Activated CD8-positive, alpha-beta memory T cell treated with anti-CD3 and anti-CD28 coated beads, Interleukin-2, amount 50 U/mL, for 48 hours (primary cell): ENCODE results near the gene TTC33.
A peak's percentile ranks its signal among the peaks of the same experiment; 100 is the strongest.
"Not testable (repeated sequence)": the region's sequence is repeated elsewhere in the genome, so short reads cannot be mapped to it uniquely, and the experiment has no call there.

ENCODE experiments used
- DNase-seq: peaks from one replicate; pipeline ENCODE4 v3.0.0-alpha.2; 2020

The TTC33 gene

DNA sequence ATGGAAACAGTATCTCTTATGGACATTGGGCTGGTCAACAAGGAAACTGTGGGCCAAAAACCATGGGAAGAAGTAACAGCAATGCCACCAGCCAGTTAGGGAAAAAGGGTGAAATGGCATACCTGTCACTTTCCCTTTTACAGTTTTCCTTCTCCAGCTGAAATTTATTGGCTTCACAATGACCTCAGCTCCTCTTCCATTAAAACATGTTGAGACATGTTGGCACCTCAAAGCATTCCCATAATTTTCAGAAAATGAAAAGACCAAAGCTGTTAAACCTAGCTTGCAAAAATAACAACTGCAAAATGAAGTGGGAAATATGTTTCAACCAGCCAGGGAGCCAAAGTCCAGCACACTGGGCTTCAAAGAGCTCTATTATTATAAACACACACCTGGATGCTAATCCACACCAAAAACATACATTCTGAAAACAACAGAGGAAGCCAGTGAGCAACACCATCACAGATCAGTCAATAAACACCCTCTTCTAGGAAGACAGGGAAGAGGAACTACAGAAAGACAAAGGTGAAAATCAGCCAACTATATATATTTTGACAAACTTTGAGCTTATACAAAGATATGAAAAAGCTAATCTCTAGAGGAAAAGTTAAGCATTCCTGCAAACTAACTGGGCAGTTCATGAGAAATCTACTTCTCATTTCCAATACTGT lies 154.4 kb downstream of the TTC33 start:
- no peak for DNase-seq

DNA sequence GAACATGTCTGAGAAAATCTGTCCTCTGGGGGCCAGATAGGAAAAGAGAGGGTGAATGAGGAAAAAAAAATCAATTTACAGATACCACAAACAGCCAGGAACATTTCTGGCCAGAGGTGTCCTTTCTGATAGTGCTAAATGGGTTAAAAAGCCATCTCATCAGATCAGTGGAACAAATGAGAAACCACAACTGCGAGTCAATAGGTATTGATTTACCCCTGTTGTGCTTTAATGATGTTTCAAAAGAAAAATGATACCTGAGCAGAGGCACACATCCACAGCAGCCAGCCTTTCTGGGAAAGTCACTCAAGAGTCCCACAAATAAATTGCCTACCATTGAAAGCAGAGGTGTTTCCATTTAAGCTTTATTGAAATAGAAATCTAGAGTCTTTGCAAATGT lies 155.4 kb downstream of the TTC33 start:
- DNase-seq: no peak

DNA sequence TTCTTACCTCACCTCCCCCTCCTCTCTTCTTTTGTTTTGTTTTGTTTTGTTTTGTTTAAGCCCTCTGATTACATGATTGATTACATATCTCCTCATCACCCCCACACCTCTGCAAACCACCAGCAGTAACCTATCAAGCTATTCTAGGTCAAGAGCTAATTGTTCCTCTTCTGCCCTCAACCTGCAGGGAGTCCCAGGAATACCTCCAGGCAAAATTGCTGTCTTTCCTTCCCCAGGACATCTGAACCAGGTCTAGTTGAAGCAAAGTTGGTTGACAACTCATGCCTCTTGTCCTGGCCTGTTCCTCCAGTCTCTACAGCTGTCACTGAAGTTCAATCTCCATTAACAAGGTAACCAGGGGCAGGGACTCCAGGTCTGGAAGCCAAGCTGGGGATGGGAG lies 156.1 kb downstream of the TTC33 start:
- DNase-seq: no peak

DNA sequence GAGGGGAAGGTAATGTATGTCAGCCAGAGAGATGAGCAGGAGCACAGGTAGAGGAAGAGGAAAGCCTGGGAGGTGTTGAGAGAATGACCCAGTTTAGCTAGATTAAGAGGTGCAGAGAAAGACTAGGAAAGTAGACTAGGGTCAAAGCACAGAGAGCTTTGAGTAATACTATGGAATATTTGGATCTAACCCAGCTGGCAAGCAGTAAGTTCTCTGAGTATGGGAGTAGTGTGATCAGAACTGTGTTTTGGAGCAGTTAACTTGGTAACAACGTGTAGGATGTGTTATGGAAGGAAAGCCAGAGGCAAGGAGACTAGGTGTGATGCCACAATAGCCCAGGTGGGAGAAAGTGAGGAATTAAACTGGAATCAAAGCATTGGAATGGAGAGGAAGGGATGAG lies 160.9 kb downstream of the TTC33 start:
- no peak for DNase-seq

DNA sequence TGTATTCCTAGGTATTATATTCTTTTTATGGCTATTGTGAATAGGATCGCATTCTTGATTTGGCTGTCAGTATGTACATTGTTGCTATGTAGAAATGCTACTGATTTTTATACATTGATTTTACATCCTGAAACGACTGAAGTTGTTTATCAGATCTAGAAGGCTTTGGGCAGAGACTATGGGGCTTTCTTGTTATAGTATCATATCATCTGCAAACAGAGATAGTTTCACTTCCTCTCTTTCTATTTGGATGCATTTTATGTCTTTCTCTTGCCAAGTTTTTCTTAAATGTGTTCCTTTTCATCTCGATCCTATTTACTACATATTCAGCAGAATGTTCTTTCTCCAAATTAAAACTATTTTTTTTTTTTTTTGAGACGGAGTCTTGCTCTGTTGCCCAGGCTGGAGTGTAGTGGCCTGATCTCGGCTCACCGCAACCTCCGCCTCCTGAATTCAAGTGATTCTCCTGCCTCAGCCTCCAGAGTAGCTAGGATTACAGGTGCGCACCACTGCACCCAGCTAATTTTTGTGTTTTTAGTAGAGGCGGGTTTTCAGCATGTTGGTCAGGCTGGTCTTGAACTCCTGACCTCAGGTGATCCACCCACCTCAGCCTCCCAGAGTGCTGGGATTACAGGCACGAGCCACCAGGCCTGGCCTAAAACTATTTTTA lies 163.9 kb downstream of the TTC33 start:
- DNase-seq: not testable (repeated sequence)

DNA sequence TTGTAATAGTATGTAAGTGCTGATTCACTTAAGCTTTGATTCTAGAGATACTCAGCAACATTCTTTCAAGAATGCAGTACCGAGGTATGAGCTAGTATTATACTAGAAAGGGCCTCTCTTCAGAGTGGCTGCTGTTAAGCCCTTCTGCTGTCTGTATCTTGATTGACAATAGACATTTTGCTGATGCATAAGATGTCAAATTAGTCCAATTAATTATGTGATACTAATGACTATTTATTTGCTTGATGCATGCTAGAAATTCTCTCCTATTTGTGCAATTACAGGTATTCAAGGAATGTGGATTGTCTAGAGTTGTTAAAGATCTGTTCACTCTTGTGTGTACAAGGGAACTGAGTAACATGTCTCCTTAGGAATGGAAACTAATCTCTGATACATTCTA lies 168.4 kb downstream of the TTC33 start:
- no peak for DNase-seq

DNA sequence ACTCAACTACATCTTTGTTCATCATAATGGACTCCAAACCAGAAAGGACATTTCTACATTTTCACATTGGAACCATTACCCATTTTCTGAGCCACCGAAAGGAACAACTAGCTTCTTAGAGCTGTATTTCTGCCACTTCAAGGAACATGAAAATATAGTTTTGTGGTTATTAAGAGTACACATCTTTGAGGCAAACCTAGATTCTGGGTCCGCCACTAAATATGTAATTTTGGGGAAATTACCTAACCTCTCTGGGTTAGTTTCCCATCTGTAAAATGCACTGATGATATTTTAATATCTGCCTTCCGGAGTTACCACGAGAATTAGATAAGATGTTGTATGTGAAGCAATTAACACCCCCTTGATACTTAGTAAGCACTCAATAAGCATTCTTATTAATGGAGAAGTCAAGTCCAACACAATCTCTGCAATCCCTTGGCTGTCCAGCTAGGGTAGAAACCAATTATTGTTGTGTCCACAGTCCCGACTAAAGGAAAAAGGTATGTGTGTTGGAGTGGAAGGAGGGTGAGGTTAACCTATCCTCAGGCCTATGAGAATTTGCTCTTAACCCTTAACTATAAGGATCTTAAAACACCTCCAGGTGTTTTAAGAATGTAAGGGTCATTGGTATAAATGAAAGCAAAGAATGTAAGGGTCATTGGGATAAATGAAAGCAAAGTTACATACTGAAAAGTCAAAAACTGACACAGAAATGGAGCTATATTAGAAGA lies 170.1 kb downstream of the TTC33 start:
- DNase-seq: no peak

DNA sequence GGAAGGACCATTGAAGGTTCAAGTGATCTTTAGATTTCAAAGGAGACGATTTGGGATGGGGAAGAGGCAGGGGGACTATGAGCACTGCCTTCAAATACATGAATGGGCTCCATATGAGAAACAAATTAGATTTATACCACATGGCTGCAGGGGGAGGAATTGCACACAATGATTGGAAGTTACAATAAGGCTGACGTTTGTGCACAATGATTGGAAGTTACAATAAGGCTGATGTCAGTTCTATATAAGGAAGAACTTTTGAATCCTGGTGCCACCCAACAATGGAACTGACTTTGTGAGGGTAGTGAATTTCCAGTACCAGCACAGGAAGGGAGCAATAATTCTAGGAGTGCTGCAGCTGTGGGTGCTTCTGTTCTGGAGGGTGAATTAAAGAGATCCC lies 171.7 kb downstream of the TTC33 start:
- no peak for DNase-seq

DNA sequence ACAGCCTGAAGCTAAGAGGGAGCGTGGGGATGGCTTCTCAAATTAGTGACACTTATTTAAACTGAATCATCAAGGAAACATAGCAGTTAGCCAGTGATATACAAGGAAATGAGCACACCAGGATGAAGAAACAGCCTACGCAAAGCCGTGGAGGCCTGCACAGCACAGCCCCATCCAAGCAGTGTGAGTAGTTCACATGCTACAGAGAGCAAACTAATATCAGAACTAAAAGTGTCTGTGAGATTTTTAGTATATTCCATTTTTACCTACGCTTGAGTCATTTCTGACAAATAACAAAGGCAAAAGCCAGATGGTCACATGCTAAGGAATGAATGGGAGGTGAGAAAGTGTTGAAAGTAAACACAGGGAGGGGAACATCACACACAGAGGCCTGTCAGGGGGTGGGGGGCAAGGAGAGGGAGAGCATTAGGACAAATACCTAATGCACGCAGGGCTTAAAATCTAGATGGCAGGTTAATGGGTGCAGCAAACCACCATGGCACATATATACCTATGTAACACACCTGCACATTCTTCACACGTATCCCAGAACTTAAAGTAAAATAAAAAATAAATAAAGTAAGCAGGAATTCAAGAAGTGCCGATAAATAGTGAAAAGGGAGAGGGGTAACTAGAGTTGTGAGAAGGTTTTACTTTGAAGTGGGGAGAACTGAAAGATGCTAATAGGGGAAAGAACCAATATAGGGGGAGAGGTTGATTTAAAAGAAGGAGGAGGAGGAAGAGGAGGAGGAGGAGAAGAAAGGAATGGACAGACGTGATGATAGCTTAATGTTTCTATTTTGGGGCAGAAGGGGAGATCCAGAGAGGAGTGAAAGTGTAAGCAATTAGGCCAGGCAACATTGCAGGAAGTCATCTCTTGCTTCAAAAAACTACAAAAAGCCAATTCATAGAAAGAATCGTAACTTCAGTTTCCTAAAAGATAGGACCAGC lies 177.0 kb downstream of the TTC33 start:
- peak; percentile 68 for DNase-seq

DNA sequence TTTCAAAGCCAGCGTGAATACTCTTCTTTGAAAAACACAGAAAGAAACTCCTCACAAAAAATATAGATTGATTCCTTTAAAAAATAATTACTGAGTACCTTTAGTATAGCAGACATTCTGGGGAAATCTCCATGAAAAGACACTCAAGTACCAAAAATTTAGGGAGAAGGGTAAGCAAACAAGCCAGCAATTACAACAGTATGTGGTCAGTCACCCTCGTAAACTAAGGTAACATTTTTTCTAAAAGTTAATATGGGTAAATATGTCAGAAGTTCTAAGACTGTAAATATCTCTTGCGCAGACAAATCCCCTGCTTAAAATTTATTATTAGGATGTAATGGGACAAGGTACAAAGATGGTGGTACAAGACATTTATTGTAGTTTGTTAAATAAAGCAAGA lies 178.0 kb downstream of the TTC33 start:
- no peak for DNase-seq

DNA sequence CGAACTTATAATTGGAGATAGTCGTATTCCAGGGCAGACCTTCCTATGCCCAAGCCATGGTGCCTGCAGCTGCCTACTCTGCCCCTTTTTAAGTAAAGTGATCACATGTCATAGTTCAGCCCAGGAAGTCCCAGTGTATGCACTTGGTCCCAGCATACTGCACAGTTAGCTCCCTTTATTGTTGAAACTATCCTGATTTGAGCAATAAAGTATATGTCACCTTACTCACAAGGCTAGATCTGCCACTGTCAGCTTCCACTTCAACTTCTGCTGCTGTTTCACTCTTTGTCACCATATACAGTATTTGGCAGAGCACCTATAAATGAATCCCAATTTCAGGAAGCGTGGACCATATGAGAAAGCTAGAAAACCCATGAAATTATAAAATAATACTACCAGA lies 179.8 kb downstream of the TTC33 start:
- DNase-seq: no peak

DNA sequence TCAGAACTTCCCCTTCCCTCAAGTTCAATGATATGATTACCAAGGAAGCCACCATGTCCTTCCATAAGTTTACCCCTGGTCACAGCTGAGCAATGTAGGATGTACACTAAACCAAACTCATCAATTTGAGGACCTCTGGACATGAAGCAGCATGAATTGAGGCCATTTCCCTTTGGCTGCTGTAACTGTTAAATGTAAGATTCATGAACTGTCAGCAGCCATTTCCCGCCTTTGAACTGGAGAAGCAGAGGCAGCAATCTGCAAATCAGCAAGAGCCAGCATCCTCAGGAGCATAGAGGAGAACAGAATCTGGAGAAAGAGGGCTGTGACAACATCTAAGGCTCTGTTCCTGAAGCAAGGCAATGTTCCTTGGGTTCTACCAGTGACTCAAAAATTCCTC lies 180.3 kb downstream of the TTC33 start:
- no peak for DNase-seq

DNA sequence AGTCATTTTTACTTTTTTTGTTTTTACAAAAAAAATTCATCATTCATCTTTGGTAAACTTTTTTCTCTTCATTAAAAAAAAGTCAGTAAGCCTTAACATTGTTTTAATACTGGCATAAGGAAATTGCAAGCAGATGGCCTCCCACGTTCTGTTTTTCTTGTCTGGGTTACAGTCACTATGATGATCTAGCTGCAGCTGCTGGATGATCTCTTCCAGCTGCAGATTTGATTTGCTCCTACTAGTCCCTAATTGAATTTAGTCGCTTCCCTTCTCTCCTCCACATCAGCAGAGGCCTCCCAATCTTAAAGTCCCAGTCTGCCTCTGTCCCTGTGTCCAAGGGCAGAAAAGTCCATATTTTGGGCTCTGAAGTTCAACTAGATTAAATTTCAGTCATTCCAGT lies 182.8 kb downstream of the TTC33 start:
- no peak for DNase-seq

DNA sequence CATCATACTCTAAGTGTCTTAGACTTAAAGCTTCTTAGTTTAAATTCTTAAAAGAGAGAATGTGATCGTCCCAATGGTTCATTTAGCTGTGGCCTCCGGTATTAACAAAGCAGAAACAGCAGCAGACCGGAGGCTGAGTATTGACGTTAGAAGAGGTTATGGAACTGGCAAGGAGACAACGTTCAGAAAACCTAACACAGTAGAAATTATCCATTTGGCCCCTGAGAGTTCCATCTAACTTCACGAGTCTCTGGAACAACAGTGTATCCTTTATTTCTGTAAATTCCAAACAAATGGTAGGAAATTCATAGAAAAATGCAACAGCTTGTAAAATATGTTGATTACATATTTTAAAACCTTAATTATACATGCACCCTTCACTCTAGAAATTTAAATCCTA lies 183.4 kb downstream of the TTC33 start:
- DNase-seq: no peak

DNA sequence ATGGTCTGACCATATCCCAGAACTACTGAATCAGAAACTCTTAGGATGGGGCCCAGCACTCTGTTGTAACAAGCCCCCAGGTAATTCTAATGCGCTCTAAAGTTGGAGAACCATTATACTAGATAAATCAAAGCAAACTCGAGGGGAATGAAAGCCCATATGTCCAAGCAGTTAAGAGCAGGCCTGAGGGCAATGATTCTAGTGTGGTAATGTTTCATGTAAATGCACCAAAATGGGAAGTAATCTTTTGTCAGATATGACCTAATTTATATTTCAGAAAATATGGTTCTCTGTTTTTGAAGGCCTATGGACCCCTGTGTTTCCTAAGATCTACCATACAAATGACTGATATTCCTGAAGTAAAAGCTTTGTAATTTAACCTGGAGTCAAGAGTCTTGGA lies 184.0 kb downstream of the TTC33 start:
- no peak for DNase-seq

DNA sequence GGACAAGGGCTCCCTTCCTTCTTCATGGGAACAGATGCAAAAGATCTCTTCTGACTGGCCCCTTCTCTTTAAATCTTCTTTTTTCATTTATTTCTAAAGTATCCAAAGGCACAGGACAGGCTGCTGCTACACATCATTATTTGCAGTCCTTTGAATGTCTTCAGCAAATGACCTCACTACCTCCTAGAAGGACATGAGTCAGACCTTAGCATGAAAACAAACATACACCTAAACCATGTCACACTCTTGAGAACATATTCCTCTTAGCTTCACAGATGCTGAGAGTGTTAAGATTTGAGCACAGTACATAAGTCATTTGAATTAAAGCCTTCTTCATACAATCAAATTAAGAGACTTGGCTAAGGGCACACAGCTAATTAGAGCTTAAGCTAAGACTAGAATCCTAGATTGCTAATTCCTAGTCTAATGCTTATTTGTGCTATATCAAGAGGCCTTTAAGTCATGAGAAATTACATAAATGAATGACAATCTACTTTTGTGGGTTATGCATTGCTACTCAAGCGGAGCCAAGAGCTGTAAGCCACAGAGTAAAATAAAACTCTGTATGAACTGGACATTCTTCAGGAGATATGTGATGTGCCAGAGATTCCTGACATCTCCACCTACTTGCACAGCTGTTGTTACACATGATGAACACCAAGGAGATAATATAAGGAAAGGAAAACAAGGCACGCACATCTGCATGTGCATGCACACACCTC lies 185.2 kb downstream of the TTC33 start:
- no peak for DNase-seq

DNA sequence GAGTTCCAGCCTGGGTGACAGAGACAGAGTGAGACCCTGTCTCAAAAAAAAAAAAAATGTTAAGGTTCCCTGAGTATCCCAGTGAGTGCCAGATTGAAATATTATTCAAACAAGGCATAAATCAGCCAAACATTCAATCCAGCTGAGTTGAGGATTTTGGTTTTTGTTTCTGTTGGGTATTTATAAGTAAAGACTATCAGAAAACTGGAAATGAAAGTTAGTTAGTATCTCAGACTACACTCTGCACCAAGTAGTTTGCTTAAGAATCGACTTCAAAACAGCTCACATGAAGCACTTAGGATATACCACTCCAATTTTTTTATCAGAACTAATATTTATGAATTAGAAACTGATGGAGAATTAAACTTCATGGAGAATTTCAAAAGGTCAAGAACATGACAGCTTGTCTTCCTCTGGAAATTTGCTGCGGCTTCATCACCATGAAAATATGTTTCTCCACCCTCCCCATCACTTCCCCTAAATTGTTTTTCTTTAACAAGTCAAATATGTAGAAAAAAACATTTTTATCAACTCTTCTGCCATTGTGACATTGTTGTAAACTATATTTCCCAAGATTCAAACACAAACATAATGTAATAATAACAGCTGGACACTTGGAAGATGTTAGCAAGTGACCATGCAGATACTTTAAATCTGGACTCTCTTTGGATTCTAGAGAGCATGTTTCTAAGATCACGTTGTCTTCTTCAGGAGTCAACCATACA lies 186.1 kb downstream of the TTC33 start:
- DNase-seq: no peak

DNA sequence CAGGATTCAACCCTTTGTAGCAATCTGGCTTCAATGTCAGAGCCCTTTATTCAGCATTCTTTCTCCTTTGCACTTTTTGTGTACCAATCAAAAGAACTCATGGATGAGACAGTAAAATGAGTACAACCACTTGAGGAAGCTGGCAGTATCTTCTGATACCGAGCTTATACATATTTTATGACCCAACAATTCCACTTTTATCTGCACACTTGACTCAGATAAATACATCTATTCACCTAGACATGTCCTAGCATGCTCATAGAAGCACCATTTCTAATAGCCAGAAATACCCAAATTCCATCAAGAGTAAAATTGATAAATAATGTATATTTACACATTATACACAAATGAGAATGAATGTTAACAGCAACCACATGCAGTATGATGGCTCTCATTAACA lies 187.2 kb downstream of the TTC33 start:
- no peak for DNase-seq

DNA sequence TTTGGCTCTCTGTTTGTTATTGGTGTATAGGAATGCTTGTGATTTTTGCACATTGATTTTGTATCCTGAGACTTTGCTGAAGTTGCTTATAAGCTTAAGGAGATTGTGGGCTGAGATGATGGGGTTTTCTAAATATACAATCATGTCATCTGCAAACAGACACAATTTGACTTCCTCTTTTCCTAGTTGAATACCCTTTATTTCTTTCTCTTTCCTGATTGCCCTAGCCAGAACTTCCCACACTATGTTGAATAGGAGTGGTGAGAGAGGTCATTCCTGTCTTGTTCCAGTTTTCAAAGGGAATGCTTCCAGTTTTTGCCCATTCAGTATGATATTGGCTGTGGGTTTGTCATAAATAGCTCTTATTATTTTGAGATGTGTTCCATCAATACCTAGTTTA lies 192.6 kb downstream of the TTC33 start:
- not testable (repeated sequence) for DNase-seq

DNA sequence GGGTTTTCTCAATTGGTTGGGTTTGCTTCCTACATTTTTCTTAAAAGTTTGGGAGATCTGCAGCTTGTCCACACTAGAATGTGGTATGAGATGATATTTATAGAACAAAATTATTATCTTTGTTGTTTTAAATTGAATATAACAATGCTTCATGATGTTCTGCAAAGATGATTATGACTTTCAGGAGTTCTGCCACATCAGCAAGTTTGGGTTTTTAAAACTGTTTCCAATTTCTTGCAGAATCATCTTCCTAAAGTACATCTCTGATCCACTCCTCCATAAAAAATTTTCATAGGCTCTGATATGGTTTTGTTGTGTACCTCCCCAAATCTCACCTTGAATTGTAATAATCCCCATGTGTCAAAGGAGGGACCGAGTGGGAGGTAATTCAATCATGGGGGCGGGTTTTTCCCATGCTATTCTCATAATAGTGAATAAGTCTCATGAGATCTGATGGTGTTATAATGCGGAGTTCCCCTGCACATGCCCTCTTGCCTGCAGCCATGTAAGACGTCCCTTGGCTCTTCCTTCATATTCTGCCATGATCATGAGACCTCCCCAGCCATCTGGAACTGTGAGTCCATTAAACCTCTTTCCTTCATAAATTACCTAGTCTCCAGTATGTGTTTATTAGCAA lies 195.2 kb downstream of the TTC33 start:
- no peak for DNase-seq

DNA sequence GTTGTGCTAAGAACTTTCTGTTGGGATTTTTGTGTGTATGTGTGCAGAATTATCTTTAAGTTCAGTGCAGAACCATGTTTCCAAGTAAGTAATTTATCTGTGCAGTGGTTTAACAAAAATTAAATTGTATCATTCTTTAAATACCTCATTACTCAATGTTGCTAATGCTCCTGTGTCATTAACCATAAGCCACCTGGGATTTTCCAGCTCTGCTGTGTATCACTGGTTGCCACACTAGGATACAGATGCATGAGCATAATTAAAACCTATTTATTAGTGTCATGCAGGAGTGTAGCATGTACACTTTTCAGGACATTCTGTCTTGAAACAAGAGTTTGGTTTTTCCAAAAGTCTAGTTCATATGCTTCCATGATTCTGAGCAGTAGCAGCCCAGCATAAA lies 196.5 kb downstream of the TTC33 start:
- DNase-seq: no peak
